Vagina (tissue), 2 donors: ENCODE data around the gene LRIG2.
"Not testable (repeated sequence)": the region's sequence is repeated elsewhere in the genome, so short reads cannot be mapped to it uniquely, and the experiment has no call there.

ENCODE experiments used
- POLR2A ChIP-seq, 2 donors: fragments of 450-650 bp; IDR thresholded peaks; one replicate each; pipeline ENCODE4 v1.6.1; 2017; ENCODE audit warnings: antibody characterized with exemption in 2 of 2, mild to moderate bottlenecking in 2 of 2, moderate library complexity in 2 of 2
- POLR2AphosphoS5 ChIP-seq, 2 donors: sonication (generic); formaldehyde crosslinking; IDR thresholded peaks; one replicate each; pipeline ENCODE4 v1.9.0; 2017; ENCODE audit warnings: antibody characterized with exemption in 2 of 2, mild to moderate bottlenecking in 2 of 2, low read depth in 1 of 2; ENCODE audit not compliant: insufficient read depth in 1 of 2
- TF ChIP-seq, protein P1 (sequence below), 3 experiments: fragments of 450-650 bp in 2 of 3; fragments of 200-600 bp in 1 of 3; sonication (generic) in 1 of 3; IDR thresholded peaks; one replicate each; pipeline ENCODE4 v1.5.1; 2017 to 2019; ENCODE audit warnings: antibody characterized with exemption in 3 of 3, mild to moderate bottlenecking in 2 of 3, moderate library complexity in 2 of 3

DNA sequence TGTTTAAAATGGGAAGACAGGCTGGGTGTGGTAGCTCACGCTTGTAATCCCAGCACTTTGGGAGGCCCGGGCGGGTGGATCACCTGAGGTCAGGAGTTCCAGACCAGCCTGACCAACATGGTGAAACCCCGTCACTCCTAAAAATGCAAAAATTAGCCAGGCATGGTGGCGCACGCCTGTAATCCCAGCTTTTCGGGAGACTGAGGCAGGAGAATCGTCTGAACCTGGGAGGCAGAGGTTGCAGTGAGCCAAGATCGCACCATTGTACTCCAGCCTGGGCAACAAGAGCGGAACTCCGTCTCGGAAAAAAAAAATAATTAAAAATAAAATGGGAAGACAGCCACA is 29.9 kb upstream of the LRIG2 start:
- TF ChIP-seq, protein P1, sequence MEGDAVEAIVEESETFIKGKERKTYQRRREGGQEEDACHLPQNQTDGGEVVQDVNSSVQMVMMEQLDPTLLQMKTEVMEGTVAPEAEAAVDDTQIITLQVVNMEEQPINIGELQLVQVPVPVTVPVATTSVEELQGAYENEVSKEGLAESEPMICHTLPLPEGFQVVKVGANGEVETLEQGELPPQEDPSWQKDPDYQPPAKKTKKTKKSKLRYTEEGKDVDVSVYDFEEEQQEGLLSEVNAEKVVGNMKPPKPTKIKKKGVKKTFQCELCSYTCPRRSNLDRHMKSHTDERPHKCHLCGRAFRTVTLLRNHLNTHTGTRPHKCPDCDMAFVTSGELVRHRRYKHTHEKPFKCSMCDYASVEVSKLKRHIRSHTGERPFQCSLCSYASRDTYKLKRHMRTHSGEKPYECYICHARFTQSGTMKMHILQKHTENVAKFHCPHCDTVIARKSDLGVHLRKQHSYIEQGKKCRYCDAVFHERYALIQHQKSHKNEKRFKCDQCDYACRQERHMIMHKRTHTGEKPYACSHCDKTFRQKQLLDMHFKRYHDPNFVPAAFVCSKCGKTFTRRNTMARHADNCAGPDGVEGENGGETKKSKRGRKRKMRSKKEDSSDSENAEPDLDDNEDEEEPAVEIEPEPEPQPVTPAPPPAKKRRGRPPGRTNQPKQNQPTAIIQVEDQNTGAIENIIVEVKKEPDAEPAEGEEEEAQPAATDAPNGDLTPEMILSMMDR (IDR thresholded peaks at IDR 0.05) = not testable (repeated sequence)
- not testable (repeated sequence) for TF ChIP-seq POLR2AphosphoS5 (IDR thresholded peaks at IDR 0.05; ENCODE audit: insufficient read depth in 1 of 2, low read depth in 1 of 2); POLR2A (IDR thresholded peaks at IDR 0.05)
